Neural cell (in vitro differentiated cells): ENCODE data around the gene MYO19.

Source experiments
- CTCF ChIP-seq: fragments of 450-650 bp; IDR thresholded peaks from 2 replicates; pipeline ENCODE4 v1.5.1; 2014; ENCODE audit warnings: antibody characterized with exemption, mild to moderate bottlenecking, moderate library complexity; ENCODE audit not compliant: poor library complexity, severe bottlenecking
- EZH2 ChIP-seq: fragments of 200-600, 300-800 bp; shearing (Covaris generic), sonication (generic); IDR thresholded peaks from 2 replicates; pipeline ENCODE4 v1.6.1; 2014; ENCODE audit warnings: antibody characterized with exemption, low read length, borderline replicate concordance, mild to moderate bottlenecking; ENCODE audit not compliant: insufficient read depth, poor library complexity, severe bottlenecking
- MXI1 ChIP-seq: fragments of 450-650 bp; conservative IDR thresholded peaks from 2 replicates; pipeline ENCODE4 v1.6.1; 2014; ENCODE audit warnings: antibody characterized with exemption, mild to moderate bottlenecking; ENCODE audit not compliant: poor library complexity, severe bottlenecking
- RAD21 ChIP-seq: fragments of 450-650 bp; conservative IDR thresholded peaks from 2 replicates; pipeline ENCODE4 v1.6.1; 2014; ENCODE audit warnings: antibody characterized with exemption, mild to moderate bottlenecking, moderate library complexity

- TF ChIP-seq EZH2, result no peak
- no peak for TF ChIP-seq CTCF
- TF ChIP-seq RAD21, result no peak
- no peak for TF ChIP-seq MXI1
Observed at GRCh38 chr17:36494674-36495073, 40.0 kb downstream of the MYO19 start.
